OCI-LY1 (cell line): ENCODE measurements around the gene RHPN2.
"Not testable (repeated sequence)": the region's sequence is repeated elsewhere in the genome, so short reads cannot be mapped to it uniquely, and the experiment has no call there.

Experiments
- H2AFZ ChIP-seq: fragments of 200-600 bp; sonication (generic), shearing (Covaris generic); 2 replicates; pipeline ENCODE4 v1.6.0; 2014; ENCODE audit warnings: antibody characterized with exemption, mild to moderate bottlenecking, low read length
- H3F3A ChIP-seq: fragments of 200-600 bp; sonication (generic), shearing (Covaris generic); 2 replicates; pipeline ENCODE4 v1.6.0; 2014; ENCODE audit warnings: mild to moderate bottlenecking, antibody characterized with exemption, low read length, moderate library complexity; ENCODE audit not compliant: insufficient read depth
- H3K27ac ChIP-seq: fragments of 200-600 bp; sonication (generic); 2 replicates; pipeline ENCODE4 v1.5.1; 2014; ENCODE audit warnings: low read length, mixed run types, mild to moderate bottlenecking, low read depth; ENCODE audit not compliant: poor library complexity, severe bottlenecking
- H3K27me3 ChIP-seq: fragments of 200-600 bp; sonication (generic); 2 replicates; pipeline ENCODE4 v1.6.0; 2014; ENCODE audit warnings: antibody characterized with exemption, mild to moderate bottlenecking, low read length, moderate library complexity; ENCODE audit not compliant: insufficient read depth
- H3K36me3 ChIP-seq: fragments of 200-600 bp; sonication (generic); 2 replicates; pipeline ENCODE4 v1.6.1; 2014; ENCODE audit warnings: mild to moderate bottlenecking, antibody characterized with exemption, low read length, moderate library complexity, mixed read lengths; ENCODE audit not compliant: insufficient read depth
- H3K4me1 ChIP-seq: fragments of 200-600 bp; sonication (generic); 2 replicates; pipeline ENCODE4 v1.5.1; 2014; ENCODE audit warnings: mild to moderate bottlenecking, low read length, moderate library complexity; ENCODE audit not compliant: insufficient read depth, severe bottlenecking
- H3K4me2 ChIP-seq: fragments of 200-600 bp; sonication (generic), shearing (Covaris generic); 2 replicates; pipeline ENCODE4 v1.6.1; 2014; ENCODE audit warnings: low read length
- H3K4me3 ChIP-seq: fragments of 200-600 bp; sonication (generic); 2 replicates; pipeline ENCODE4 v1.5.1; 2014; ENCODE audit warnings: low read length, low read depth, mild to moderate bottlenecking, mixed read lengths; ENCODE audit not compliant: poor library complexity, severe bottlenecking
- H3K79me2 ChIP-seq: fragments of 200-600 bp; shearing (Covaris generic); 2 replicates; pipeline ENCODE4 v1.6.1; 2016; ENCODE audit warnings: mixed run types, low read length, mixed read lengths; ENCODE audit not compliant: insufficient read depth
- H3K9ac ChIP-seq: fragments of 200-600 bp; sonication (generic), shearing (Covaris generic); 2 replicates; pipeline ENCODE4 v1.6.1; 2014; ENCODE audit warnings: mild to moderate bottlenecking, low read length, mixed read lengths
- H3K9me2 ChIP-seq: fragments of 200-600 bp; sonication (generic), shearing (Covaris generic); 2 replicates; pipeline ENCODE4 v1.6.1; 2014; ENCODE audit warnings: low read depth, mild to moderate bottlenecking, low read length, mixed read lengths
- H3K9me3 ChIP-seq: fragments of 200-600 bp; shearing (Covaris generic); 2 replicates; pipeline ENCODE4 v1.6.1; 2014; ENCODE audit warnings: low read length, mixed read lengths
- H4K20me1 ChIP-seq: fragments of 200-600 bp; sonication (generic), shearing (Covaris generic); 2 replicates; pipeline ENCODE4 v1.6.0; 2016; ENCODE audit warnings: mild to moderate bottlenecking, low read length; ENCODE audit not compliant: insufficient read depth
- EZH2 ChIP-seq: fragments of 200-600 bp; sonication (generic), shearing (Covaris generic); IDR thresholded peaks from 2 replicates; pipeline ENCODE4 v1.8.0; 2017; ENCODE audit warnings: borderline replicate concordance, mixed run types, mild to moderate bottlenecking, antibody characterized with exemption, low read length, moderate library complexity, mixed read lengths
- TF ChIP-seq, protein P1 (sequence below): fragments of 200-600 bp; sonication (generic), shearing (Covaris generic); IDR thresholded peaks from 2 replicates; pipeline ENCODE4 v1.5.1; 2017; ENCODE audit warnings: mild to moderate bottlenecking, antibody characterized with exemption, low read length, moderate library complexity, mixed read lengths

RHPN2 gene

DNA sequence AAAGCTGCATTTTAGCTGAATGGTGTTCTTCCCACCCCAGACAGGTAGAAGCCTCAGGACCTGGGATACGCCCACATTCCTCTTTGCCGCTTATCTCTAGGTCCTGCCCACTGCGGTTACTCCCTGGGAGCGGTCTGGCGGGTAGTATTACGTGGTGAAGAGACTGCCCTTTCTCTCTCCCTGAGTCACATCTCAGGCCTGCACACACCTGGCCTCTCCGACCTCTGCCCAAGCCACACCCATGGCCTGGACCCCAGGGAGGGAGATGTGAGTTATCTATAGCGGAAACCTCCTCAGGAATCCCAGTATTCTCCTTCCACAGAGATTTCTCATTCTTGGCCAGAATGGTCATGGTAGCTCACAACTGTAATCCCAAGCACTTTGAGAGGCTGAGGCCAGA lies 17.3 kb downstream of the RHPN2 start:
- TF ChIP-seq EZH2: no peak
- TF ChIP-seq, protein P1, sequence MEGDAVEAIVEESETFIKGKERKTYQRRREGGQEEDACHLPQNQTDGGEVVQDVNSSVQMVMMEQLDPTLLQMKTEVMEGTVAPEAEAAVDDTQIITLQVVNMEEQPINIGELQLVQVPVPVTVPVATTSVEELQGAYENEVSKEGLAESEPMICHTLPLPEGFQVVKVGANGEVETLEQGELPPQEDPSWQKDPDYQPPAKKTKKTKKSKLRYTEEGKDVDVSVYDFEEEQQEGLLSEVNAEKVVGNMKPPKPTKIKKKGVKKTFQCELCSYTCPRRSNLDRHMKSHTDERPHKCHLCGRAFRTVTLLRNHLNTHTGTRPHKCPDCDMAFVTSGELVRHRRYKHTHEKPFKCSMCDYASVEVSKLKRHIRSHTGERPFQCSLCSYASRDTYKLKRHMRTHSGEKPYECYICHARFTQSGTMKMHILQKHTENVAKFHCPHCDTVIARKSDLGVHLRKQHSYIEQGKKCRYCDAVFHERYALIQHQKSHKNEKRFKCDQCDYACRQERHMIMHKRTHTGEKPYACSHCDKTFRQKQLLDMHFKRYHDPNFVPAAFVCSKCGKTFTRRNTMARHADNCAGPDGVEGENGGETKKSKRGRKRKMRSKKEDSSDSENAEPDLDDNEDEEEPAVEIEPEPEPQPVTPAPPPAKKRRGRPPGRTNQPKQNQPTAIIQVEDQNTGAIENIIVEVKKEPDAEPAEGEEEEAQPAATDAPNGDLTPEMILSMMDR: no peak
- 0 out of 2 replicates have a peak, but pooled peaks cover 2% of the 10 kb centered on the region for H3K36me3 ChIP-seq
- no peaks in the 10 kb centered on the region for H3K9me2 ChIP-seq
- H3K4me3 ChIP-seq: no peak overlapping the region
- no peaks in the 10 kb centered on the region for H4K20me1 ChIP-seq
- H3K27me3 ChIP-seq: no peaks in the 10 kb centered on the region
- H3F3A ChIP-seq: no peaks in the 10 kb centered on the region
- no peak overlapping the region for H2AFZ ChIP-seq
- no peaks in the 10 kb centered on the region for H3K9me3 ChIP-seq
- no peak overlapping the region for H3K27ac ChIP-seq
- H3K9ac ChIP-seq: no peak overlapping the region
- H3K4me2 ChIP-seq: no peak overlapping the region
- no peaks in the 10 kb centered on the region for H3K79me2 ChIP-seq
- H3K4me1 ChIP-seq: no peaks in the 10 kb centered on the region

DNA sequence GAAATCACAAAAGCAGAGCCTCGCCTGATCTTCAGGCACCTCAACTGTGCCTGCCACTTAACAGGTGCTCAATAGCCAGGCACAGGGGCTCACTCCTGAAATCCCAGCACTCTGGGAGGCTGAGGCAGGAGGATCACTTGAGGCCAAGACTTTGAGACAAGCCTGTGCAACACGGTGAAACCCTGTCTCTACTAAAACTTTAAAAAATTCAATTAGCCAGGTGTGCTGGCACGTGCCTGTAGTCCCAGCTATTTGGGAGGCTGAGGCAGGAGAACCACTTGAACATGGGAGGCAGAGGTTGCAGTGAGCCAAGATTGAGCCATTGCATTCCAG lies 22.9 kb downstream of the RHPN2 start:
- not testable (repeated sequence) for H3K4me2 ChIP-seq, H4K20me1 ChIP-seq, H3K9ac ChIP-seq, H3K27ac ChIP-seq, H2AFZ ChIP-seq, H3F3A ChIP-seq, H3K4me1 ChIP-seq, H3K36me3 ChIP-seq, H3K9me3 ChIP-seq, H3K79me2 ChIP-seq, H3K27me3 ChIP-seq, H3K4me3 ChIP-seq, H3K9me2 ChIP-seq

DNA sequence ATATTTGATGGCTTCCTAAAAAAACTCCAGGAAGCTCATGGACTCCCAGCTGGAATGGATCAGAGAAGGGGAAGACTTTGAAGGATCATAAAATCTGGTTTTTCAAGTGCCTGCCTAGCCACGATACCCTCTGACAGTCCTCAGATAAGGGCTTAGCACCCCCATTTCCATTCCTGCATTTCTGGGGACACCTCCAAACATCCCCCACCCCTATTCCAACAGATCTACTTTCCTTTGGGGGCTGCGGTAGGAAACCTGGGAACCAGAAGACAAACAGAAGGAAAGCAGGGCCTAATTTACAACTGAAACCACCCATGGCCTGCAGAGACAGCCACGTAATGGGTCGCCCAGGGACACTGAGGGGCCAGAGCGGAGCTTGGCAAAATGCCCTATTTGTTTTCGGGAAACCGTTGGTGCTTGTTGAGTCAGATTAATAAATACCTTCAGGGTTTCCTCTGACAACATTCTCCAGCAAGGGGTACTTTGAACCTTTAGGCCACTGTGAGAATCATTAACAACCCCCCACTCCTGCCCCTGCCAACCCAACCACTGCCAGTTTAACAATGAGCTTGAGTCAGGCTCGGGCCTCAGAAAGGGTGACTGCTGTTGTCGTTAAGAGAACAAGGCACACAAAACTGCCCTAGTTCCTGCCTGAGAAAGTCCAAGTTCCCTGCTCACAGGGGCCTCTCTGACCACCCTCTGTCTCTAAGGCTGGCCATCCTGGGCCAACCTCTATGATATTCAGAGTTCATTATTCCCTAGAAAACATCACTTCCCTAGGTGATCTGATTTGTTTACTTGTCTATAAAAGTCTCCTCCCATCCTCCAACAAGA lies 23.5 kb downstream of the RHPN2 start:
- Histone ChIP-seq H3K4me2 (no peak overlapping the region), H3K36me3 (peaks cover 4% of the 10 kb centered on the region; the same call in 1 of the 2 replicates), H3K4me1 (no peaks in the 10 kb centered on the region), H3K9me3 (no peaks in the 10 kb centered on the region), H3K4me3 (no peak overlapping the region), H3K27ac (no peak overlapping the region), H2AFZ (no peak overlapping the region), H3K9me2 (no peaks in the 10 kb centered on the region), H3K27me3 (no peaks in the 10 kb centered on the region), H3K9ac (no peak overlapping the region), H4K20me1 (no peaks in the 10 kb centered on the region), H3K79me2 (no peaks in the 10 kb centered on the region), H3F3A (no peaks in the 10 kb centered on the region)
- TF ChIP-seq, protein P1: no peak
- TF ChIP-seq EZH2: no peak

DNA sequence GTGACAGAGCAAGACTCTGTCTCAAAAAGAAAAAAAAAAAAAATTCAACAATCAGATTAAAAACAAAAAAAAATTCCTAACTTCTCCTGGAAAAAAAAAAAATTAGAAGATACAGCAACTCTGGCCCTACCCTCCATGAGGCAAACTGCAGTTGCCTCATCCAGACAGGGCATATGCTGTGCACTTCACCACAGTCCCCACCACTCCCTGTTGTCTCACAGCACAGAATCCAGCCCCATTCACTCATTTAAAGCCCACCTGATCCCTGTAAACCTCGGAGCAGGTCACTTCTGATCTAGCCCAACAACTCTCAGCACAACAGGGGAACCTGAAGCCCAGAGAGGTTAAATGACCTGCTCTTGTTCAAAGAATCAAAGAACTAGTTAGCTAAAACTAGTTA lies 24.9 kb downstream of the RHPN2 start:
- Histone ChIP-seq H3K9me3 (no peaks in the 10 kb centered on the region), H3K27ac (no peak overlapping the region), H3K4me1 (no peaks in the 10 kb centered on the region), H3K4me3 (no peak overlapping the region), H3K9me2 (no peaks in the 10 kb centered on the region), H4K20me1 (no peaks in the 10 kb centered on the region), H3K27me3 (no peaks in the 10 kb centered on the region), H3K4me2 (no peak overlapping the region), H3K79me2 (no peaks in the 10 kb centered on the region), H2AFZ (no peak overlapping the region), H3K36me3 (peaks cover 4% of the 10 kb centered on the region; the same call in 1 of the 2 replicates), H3F3A (no peaks in the 10 kb centered on the region), H3K9ac (no peak overlapping the region)
- no peak for TF ChIP-seq EZH2
- TF ChIP-seq, protein P1: no peak
